Naive thymus-derived CD8-positive, alpha-beta T cell (primary cell): Measurements from ENCODE around the gene OSR1. TPM values are rescaled to one million over a fixed set of nuclear protein-coding genes. Genes with fewer than 3 reads are reported as not detected.
A peak's percentile ranks its signal among the peaks of the same experiment; 100 is the strongest.

Experiments used
- ATAC-seq, 2 donors: fragments of 150-1000 bp; cut with Tn5 transposase in 1 of 2; sonication (Bioruptor Pico), chemical (Tn5 transposase) in 1 of 2; 1 replicate in 1 of 2; 2 replicates in 1 of 2; pipeline ENCODE4 v1.10.0; 2021; ENCODE audit warnings: mild to moderate bottlenecking in 2 of 2, moderate library complexity in 2 of 2
- POLR2A ChIA-PET: fragments of 350-600 bp; sonication (Branson Sonifier 250); formaldehyde crosslinking; loops from one replicate; lab custom pipeline; 2021; ENCODE audit warnings: antibody characterized with exemption; lab: Charles Lee
- DNase-seq, 10 donors: peaks; one replicate each; pipeline versions ENCODE4 v3.0.0 to v3.0.0-alpha.2; 2020 to 2022
- H3K27ac Mint-ChIP-seq, 10 donors: one replicate each; pipeline ENCODE4 v1.8.0; 2020 to 2022; ENCODE audit warnings: mild to moderate bottlenecking in 10 of 10, mixed read lengths in 10 of 10, moderate library complexity in 4 of 10, inconsistent platforms in 1 of 10
- H3K27me3 Mint-ChIP-seq, 5 donors: one replicate each; pipeline ENCODE4 v1.8.0; 2021 to 2022; ENCODE audit warnings: mixed read lengths in 5 of 5
- H3K36me3 Mint-ChIP-seq, 3 donors: one replicate each; pipeline ENCODE4 v1.8.0; 2020 to 2022; ENCODE audit warnings: mixed read lengths in 3 of 3, mild to moderate bottlenecking in 2 of 3, inconsistent platforms in 1 of 3
- H3K4me1 Mint-ChIP-seq, 4 donors: one replicate each; pipeline ENCODE4 v1.8.0; 2021 to 2022; ENCODE audit warnings: mixed read lengths in 4 of 4
- H3K4me3 Mint-ChIP-seq, 10 donors: one replicate each; pipeline ENCODE4 v1.8.0; 2020 to 2022; ENCODE audit warnings: mild to moderate bottlenecking in 10 of 10, mixed read lengths in 10 of 10, moderate library complexity in 6 of 10, inconsistent platforms in 1 of 10
- H3K9me3 Mint-ChIP-seq, 9 donors: one replicate each; pipeline ENCODE4 v1.8.0; 2020 to 2022; ENCODE audit warnings: mixed read lengths in 9 of 9, mild to moderate bottlenecking in 3 of 9, inconsistent platforms in 1 of 9, moderate library complexity in 1 of 9
- polyA plus RNA-seq, 3 donors: library from polyadenylated mRNA; unstranded; fragments of 300-500 nt; fragmentation: Illumina TruSeq; gene quantifications; one replicate each; pipeline ENCODE4 v1.2.3, GENCODE V29; 2021
- total RNA-seq, 8 experiments: library from RNA in 2 of 8; stranded (reverse) in 2 of 8; gene quantifications; one replicate each; pipeline ENCODE4 v1.2.3 and lab custom pipeline; 2021 to 2026

The OSR1 gene
- total and polyA plus RNA-seq, 5 experiments from 2014 or later: not detected

DNA sequence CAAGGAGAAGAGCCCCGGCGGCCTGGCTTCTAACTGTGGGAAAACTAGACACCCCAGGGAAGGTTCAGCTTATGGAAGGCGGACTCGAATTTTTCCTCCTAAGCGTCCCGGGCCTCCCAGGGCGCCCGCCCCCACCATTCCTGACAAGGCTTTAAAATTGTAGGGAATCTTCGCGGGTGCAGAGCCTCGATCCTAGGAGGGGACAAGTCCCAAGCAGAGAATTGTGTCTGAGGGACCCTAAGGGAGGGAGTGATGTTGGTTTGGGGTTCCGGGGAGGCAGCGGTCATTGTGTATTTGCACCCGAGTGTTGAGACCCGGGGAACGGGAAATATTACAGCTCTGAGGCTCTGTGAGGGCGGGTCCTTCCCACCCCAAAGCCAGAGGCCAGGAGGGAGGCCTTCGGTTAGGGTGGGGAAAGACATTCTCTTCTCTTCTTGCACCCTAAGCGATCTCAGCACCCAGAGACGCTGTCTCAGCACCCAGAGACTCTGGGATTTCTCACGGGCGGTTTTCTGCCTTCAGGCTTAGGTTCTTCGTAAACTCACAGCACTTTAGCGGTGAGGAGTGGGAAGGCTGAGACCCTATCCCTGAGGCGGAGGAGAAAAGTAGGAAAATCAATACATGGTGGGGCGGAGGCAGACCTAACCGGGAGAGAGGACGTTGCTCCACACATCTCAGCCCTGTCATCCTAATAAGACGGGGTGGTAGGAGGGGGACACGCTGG is 7.6 kb downstream of the OSR1 start:
- peaks cover 0 to 8% (median 7%) of the 10 kb centered on the region in 3 donors for H3K36me3 Mint-ChIP-seq
- peak overlapping the region in 3 of 10 donors; percentile 43 to 67 (median 53) for H3K27ac Mint-ChIP-seq
- H3K4me3 Mint-ChIP-seq: peak overlapping the region; percentile 29 to 97 (median 66)
- H3K9me3 Mint-ChIP-seq: peaks cover 0 to 3% (median 0%) of the 10 kb centered on the region in 9 donors
- POLR2A ChIA-PET: interaction anchor here (0.5 to 2.6 kb wide), 2 partner anchors 10 to 326 kb away, joined by 3 to 7 read pairs; no protein-coding TSS in a partner anchor
- no peak for DNase-seq
- H3K27me3 Mint-ChIP-seq: peaks cover 40 to 70% (median 58%) of the 10 kb centered on the region in 5 donors
- peaks cover 20 to 50% (median 39%) of the 10 kb centered on the region in 4 donors for H3K4me1 Mint-ChIP-seq
- ATAC-seq: no peak

DNA sequence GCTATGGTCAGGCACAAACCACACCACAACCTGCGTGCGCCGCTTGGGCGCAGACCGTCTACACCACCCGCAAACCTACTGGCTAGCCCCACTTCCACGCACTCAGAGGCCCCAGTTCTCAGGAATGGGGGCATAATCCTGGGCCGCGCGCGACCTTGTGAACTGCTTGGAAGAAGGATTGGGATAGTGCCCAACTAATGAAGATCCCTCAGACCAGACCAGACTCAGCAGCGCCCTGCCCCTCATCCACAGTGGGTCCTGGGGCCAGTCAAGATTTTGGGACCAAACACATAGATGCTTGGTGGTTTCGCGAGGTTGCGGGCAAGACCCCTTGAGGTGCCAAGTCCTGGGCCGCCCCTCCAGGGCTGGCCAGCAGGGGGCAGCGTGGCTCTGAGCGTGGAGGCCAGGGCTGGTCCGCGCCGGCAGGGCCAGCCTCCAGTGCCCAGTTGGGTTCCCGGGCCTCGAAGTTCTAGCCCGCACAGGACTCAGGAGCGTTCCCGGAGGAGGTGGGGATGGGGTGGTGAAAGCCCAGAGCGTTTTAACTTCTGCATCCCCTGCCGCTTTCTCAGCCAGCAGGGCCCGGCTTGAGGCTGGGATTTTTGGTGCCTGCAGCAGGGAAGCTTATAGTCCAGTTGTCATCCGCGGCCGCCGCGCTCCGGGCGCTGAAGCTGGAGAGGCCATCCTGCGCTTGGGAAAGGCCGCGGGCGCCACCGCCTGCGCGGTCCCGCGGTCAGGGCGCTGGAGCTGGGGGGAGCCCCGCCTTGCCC is 8.3 kb downstream of the OSR1 start:
- ATAC-seq: no peak
- peaks cover 19 to 44% (median 35%) of the 10 kb centered on the region in 4 donors for H3K4me1 Mint-ChIP-seq
- POLR2A ChIA-PET: interaction anchor here (0.5 to 3.7 kb wide), 4 partner anchors 10 to 832 kb away, joined by 3 to 51 read pairs (median 5); partner anchors contain the start of gene OSR1

DNA sequence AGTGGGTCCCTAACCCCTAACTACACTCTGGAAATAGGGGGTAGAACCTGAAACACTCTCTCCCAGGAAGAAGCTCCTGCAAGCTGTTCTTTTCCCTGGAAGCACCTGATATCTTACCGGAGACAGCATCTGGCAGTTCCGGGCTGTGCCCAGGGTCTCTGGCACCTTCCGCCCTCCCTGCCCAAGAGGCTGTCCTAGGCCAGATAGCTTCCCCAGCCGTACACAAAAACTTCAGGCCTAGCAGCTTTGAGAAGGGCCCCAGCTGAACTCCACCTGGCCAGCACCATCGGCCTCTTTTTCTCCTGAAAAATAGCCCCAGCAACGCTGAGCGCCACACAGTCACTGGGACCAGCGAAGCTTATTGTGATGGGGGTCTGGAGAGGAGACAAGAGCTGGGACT is 9.7 kb downstream of the OSR1 start:
- POLR2A ChIA-PET: interaction anchor here (1.8 to 3.7 kb wide), 3 partner anchors 11 to 788 kb away, joined by 7 to 51 read pairs (median 21); partner anchors contain the start of genes OSR1 and RDH14
- H3K27ac Mint-ChIP-seq: peak overlapping the region in 9 of 10 donors; percentile 77 to 99 (median 98)
- peaks cover 21 to 48% (median 37%) of the 10 kb centered on the region in 5 donors for H3K27me3 Mint-ChIP-seq
- H3K36me3 Mint-ChIP-seq: peaks cover 0 to 12% (median 4%) of the 10 kb centered on the region in 3 donors
- H3K4me3 Mint-ChIP-seq: peak overlapping the region; percentile 93 to 99 (median 96)
- H3K4me1 Mint-ChIP-seq: peaks cover 19 to 44% (median 35%) of the 10 kb centered on the region in 4 donors
- no peak for ATAC-seq
- no peak for DNase-seq
- H3K9me3 Mint-ChIP-seq: peaks cover 0 to 3% (median 0%) of the 10 kb centered on the region in 9 donors

More for the DNA sequence above, 8.3 kb downstream of the OSR1 start:
- H3K27ac Mint-ChIP-seq: peak overlapping the region in 3 of 10 donors; percentile 13 to 99 (median 53)
- peaks cover 0 to 3% (median 0%) of the 10 kb centered on the region in 9 donors for H3K9me3 Mint-ChIP-seq
- peak in 5 of 10 donors; percentile 54 to 60 (median 56) for DNase-seq
- H3K36me3 Mint-ChIP-seq: peaks cover 0 to 12% (median 4%) of the 10 kb centered on the region in 3 donors
- peak overlapping the region in 6 of 10 donors; percentile 40 to 97 (median 60) for H3K4me3 Mint-ChIP-seq
- H3K27me3 Mint-ChIP-seq: peaks cover 34 to 62% (median 51%) of the 10 kb centered on the region in 5 donors

DNA sequence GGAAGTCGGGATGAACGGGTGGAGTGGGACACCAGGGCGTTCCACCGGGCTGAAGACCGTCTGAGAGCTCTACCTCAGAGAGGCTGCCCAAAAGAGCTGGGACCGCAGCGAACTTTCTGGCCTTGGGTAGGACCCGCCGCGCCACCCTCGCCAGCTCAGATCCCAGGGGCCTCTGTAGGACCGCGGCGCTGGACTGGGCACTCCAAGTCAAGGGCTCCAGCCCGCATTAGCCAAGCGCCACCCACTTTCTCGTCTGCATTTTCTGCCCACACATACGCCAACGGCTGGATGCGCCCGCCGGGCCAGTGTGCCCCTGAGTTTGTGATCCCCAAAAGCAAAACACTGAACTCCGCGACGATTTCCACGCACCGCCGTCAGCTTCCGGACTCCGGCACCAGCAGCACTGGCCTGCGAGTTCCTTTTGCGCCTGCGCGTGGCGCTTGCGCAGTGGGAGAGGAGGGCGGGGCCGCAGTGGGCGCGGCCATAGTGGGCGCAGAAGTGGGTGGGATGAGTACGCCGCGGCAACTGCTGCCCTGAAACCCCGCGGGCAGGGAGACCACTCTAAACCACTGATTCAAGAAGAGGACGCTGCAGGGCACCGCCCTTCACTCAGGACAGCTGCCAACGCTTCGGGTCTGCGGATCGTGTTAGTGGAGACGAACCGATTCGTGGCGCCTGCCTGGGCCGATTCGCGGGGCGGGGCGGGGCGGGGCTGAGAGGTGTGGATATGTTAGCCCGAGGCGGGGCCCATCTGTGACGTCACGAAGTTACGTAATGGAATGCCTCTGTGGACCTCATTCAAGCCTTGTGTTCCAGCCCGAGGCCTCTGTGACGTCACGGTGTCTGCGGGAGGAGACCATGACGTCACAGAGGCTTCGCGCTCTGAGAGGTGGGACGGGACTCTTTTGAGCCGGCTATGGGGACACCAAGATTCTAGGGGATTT is 10.5 kb downstream of the OSR1 start:
- Mint-ChIP-seq H3K4me3 (peak overlapping the region; percentile 93 to 99 (median 96)), H3K4me1 (peaks cover 17 to 44% (median 33%) of the 10 kb centered on the region in 4 donors)
- POLR2A ChIA-PET: interaction anchor here (0.7 to 3.7 kb wide), 8 partner anchors 10 to 788 kb away, joined by 3 to 51 read pairs (median 6); partner anchors contain the start of genes LAPTM4A, OSR1 and RDH14

DNA sequence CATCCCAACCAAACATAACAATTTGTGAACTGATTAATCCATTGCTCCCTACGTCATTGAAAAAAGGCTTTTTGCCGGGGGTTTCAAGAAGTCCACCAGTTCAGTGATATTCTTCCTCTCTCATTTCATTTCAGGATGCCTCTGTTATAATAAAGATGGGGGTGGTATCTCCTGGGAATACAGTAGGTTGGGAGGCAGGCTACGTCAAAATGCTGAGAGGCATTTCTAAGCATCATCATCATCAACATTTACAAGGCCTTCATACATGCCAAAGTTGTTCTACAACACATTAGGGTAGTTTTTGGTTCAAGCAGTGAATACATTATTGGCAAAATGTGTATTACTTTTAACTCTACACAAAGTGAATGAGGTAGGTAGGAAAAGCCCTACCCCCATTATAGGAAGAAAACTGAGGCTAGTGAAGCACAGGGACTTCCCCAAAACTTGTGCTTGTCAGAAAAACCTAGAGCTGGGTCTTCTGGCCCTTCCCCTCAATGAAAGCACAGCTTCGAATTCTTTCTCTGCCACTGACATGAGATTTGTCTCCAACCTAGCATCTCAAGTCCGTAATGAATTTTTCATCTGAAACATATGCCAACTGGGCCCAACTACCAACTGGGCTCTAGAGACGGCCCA is 11.3 kb downstream of the OSR1 start:
- Mint-ChIP-seq H3K4me1 (peaks cover 13 to 43% (median 30%) of the 10 kb centered on the region in 4 donors), H3K27ac (peak overlapping the region; percentile 96 to 99 (median 98)), H3K4me3 (peak overlapping the region; percentile 93 to 99 (median 96)), H3K9me3 (peaks cover 0 to 3% (median 0%) of the 10 kb centered on the region in 9 donors), H3K27me3 (peaks cover 11 to 32% (median 23%) of the 10 kb centered on the region in 5 donors), H3K36me3 (peaks cover 0 to 14% (median 11%) of the 10 kb centered on the region in 3 donors)
- peak in 1 of 2 donors; percentile 0 for ATAC-seq
- DNase-seq: no peak
- POLR2A ChIA-PET: interaction anchor here (0.7 to 3.7 kb wide), 8 partner anchors 10 to 787 kb away, joined by 3 to 51 read pairs (median 6); partner anchors contain the start of genes LAPTM4A, OSR1 and RDH14

More for the DNA sequence above, 10.5 kb downstream of the OSR1 start:
- Mint-ChIP-seq H3K27ac (peak overlapping the region; percentile 96 to 99 (median 98)), H3K27me3 (peaks cover 16 to 40% (median 29%) of the 10 kb centered on the region in 5 donors), H3K9me3 (peaks cover 0 to 3% (median 0%) of the 10 kb centered on the region in 9 donors), H3K36me3 (peaks cover 0 to 12% (median 6%) of the 10 kb centered on the region in 3 donors)
- peak; percentile 90 to 100 (median 96) for DNase-seq
- peak; percentile 86 to 89 for ATAC-seq

DNA sequence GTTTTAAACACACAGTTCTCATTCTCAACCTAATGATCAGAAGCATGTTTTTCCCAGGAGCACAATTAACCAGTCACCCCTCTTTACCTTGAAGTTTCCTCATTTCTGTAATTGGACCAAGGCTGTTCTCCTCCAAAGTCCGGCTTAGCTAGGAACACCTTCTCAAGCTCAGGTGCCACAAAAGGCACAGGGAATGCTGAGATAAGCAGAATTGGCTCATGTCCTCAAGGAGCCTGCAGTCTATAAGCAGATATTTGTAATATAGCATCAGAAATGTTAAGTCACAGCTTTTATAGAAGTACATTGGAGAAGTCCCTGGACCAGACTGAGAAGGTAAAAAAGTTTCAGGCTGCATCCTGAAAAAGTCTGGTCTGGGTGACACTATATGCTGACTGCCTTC is 20.7 kb downstream of the OSR1 start:
- ATAC-seq: no peak
- Mint-ChIP-seq H3K27me3 (no peaks in the 10 kb centered on the region), H3K36me3 (peaks cover 0 to 25% (median 15%) of the 10 kb centered on the region in 3 donors), H3K9me3 (no peaks in the 10 kb centered on the region), H3K27ac (no peak overlapping the region), H3K4me3 (no peak overlapping the region), H3K4me1 (no peaks in the 10 kb centered on the region)
- DNase-seq: no peak
- POLR2A ChIA-PET: interaction anchor here (1.0 to 1.2 kb wide), 2 partner anchors 10 to 22 kb away, joined by 3 to 4 read pairs; no protein-coding TSS in a partner anchor

DNA sequence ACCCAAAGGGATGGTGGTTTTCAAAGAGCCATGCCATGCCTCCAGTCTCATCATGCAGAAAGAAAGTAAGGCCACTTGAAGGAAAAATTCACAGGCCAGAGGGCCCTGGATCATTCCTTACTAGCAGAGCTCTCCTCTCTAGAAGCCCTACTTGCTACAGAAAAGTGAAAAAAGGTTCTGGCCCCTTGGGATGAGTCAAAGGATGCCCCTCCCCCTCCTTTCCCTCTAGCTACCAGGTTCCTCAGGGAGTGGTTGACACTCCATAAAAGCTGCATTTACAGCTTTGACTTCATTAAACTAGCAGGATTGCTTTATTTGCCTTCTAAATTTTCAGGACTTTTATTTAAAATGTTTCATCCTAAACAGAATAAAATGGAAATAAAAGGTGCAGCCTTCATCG is 21.2 kb downstream of the OSR1 start:
- DNase-seq: no peak
- peaks cover 0 to 21% (median 18%) of the 10 kb centered on the region in 3 donors for H3K36me3 Mint-ChIP-seq
- POLR2A ChIA-PET: interaction anchor here (1.0 to 1.2 kb wide), 2 partner anchors 10 to 23 kb away, joined by 3 to 4 read pairs; no protein-coding TSS in a partner anchor
- ATAC-seq: no peak
- H3K4me1 Mint-ChIP-seq: no peaks in the 10 kb centered on the region
- H3K27me3 Mint-ChIP-seq: no peaks in the 10 kb centered on the region
- no peak overlapping the region for H3K27ac Mint-ChIP-seq
- no peak overlapping the region for H3K4me3 Mint-ChIP-seq
- no peaks in the 10 kb centered on the region for H3K9me3 Mint-ChIP-seq

DNA sequence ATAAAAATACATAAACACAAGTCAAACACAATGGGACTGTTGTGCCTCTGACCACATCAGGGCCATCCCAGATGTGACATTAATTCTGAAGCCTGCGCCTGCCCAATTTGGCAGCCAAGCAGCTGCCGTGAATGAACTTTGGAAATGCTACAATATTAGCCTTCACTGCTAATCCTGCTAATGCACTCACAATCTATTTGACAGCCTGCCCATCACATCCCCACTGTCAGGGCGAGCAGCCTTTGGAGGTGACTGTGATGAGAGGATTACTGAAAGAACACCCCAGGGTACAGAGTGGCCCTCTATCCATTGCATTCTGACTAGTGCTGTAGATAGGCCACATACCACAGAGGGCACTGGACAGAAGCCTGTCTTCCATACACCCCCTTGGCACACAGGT is 21.6 kb downstream of the OSR1 start:
- peaks cover 0 to 18% (median 16%) of the 10 kb centered on the region in 3 donors for H3K36me3 Mint-ChIP-seq
- POLR2A ChIA-PET: interaction anchor here (1.0 to 1.2 kb wide), 2 partner anchors 11 to 23 kb away, joined by 3 to 4 read pairs; no protein-coding TSS in a partner anchor
- no peaks in the 10 kb centered on the region for H3K4me1 Mint-ChIP-seq
- H3K9me3 Mint-ChIP-seq: no peaks in the 10 kb centered on the region
- no peak overlapping the region for H3K27ac Mint-ChIP-seq
- ATAC-seq: no peak
- no peak overlapping the region for H3K4me3 Mint-ChIP-seq
- no peaks in the 10 kb centered on the region for H3K27me3 Mint-ChIP-seq
- DNase-seq: peak in 1 of 10 donors; percentile 45

DNA sequence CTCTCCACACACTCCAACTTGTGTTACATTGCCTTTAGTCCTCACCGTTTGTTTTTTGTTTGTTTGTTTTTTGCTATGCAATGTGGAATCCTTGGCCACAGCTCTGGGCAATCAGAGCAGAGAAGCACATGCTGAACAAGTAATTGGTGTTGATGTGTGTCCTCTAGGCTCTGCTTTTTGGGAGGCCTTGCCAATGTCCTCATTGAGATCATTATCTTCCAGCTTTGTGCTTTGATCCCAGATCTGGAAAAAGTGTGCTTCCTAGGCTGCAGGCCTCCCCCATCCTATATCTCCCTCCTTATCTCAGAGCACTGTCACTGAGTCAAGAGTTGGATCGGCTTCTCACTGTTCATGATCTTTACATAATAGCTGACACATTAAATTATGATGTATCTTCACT is 25.9 kb downstream of the OSR1 start:
- no peak for ATAC-seq

DNA sequence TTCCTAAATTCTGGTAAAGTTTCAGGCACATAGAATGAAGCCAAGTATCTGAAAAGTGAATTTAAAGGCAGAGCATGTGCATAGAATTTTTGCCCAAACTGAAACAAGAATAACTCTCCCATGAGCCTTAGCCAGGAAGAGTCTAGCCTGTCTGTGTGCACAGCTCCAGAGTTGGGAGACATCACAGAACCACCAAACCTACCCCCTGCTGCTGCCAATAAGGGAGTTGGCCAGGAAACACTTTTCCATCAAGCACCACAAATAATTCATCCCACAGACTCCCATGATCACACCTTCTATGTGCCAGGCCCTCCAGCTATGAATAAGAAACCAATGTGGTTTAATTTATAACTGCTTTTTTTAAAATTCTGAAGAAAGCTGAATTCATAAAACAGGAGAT is 27.0 kb downstream of the OSR1 start:
- Mint-ChIP-seq H3K27ac (no peak overlapping the region), H3K4me1 (no peaks in the 10 kb centered on the region), H3K36me3 (peaks cover 4 to 7% (median 6%) of the 10 kb centered on the region in 3 donors), H3K4me3 (no peak overlapping the region), H3K9me3 (no peaks in the 10 kb centered on the region), H3K27me3 (peaks cover 0 to 10% (median 0%) of the 10 kb centered on the region in 5 donors)
- no peak for DNase-seq
- no peak for ATAC-seq
- POLR2A ChIA-PET: no interaction called here

More for the DNA sequence above, 25.9 kb downstream of the OSR1 start:
- POLR2A ChIA-PET: interaction anchor here (0.6 kb wide), 1 partner anchor 721 kb away, joined by 3 read pairs; no protein-coding TSS in a partner anchor
- peaks cover 4 to 7% (median 6%) of the 10 kb centered on the region in 3 donors for H3K36me3 Mint-ChIP-seq
- H3K27ac Mint-ChIP-seq: no peak overlapping the region
- no peaks in the 10 kb centered on the region for H3K9me3 Mint-ChIP-seq
- DNase-seq: no peak
- H3K4me3 Mint-ChIP-seq: no peak overlapping the region
- no peaks in the 10 kb centered on the region for H3K4me1 Mint-ChIP-seq
- peaks cover 0 to 10% (median 0%) of the 10 kb centered on the region in 5 donors for H3K27me3 Mint-ChIP-seq
